Vagina (tissue), 2 donors: ENCODE measurements around the gene PTDSS2.

Experiments used
- CTCF ChIP-seq, 3 experiments: fragments of 450-650 bp in 2 of 3; fragments of 200-600 bp in 1 of 3; sonication (generic) in 1 of 3; IDR thresholded peaks; one replicate each; pipeline ENCODE4 v1.5.1; 2017 to 2019; ENCODE audit warnings: antibody characterized with exemption in 3 of 3, mild to moderate bottlenecking in 2 of 3, moderate library complexity in 2 of 3
- POLR2A ChIP-seq, 2 donors: fragments of 450-650 bp; IDR thresholded peaks; one replicate each; pipeline ENCODE4 v1.6.1; 2017; ENCODE audit warnings: antibody characterized with exemption in 2 of 2, mild to moderate bottlenecking in 2 of 2, moderate library complexity in 2 of 2

DNA sequence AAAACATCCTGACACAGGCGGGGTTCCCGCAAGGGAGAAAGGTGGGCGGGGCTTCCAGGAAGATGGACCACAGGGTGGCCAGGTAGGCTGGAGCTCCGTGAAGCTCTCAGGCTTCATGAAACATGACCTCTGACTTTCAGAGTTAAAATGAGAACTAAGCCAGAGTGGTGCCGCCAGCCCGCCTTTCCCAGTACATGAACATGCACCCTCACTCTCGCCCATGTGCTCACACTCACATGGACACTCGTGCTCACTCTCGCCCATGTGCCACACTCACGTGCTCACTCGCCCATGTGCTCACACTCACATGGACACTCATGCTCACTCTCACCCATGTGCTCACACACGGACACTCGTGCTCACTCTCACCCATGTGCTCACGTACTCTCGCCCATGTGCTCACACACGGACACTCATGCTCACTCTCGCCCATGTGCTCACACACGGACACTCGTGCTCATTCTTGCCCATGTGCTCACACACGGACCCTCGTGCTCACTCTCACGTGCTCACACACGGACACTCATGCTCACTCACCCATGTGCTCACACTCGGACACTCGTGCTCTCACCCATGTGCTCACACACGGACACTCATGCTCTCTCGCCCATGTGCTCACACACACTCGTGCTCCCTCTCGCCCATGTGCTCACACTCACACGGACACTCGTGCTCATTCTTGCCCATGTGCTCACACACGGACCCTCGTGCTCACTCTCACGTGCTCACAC lies 46.9 kb downstream of the PTDSS2 start:
- no peak for TF ChIP-seq CTCF (IDR thresholded peaks at IDR 0.05)
- no peak for TF ChIP-seq POLR2A (IDR thresholded peaks at IDR 0.05)
